NCI-H2196 (cell line): ENCODE results near the gene ADGRD1.

Experiments used
- DNase-seq: peaks from one replicate; lab custom pipeline; 2025; ENCODE audit not compliant: unreplicated experiment; lab: John Stamatoyannopoulos, UW

Gene ADGRD1

GRCh38 chr12:131142891-131143657 is 189.4 kb downstream of the ADGRD1 start:
- no peak for DNase-seq

- DNase-seq, result no peak
Observed at GRCh38 chr12:131146173-131146675, 192.5 kb downstream of the ADGRD1 start.

- DNase-seq, result no peak
Observed at GRCh38 chr12:131147293-131147692, 193.6 kb downstream of the ADGRD1 start.

GRCh38 chr12:131147894-131148293 is 194.2 kb downstream of the ADGRD1 start:
- no peak for DNase-seq

- DNase-seq, result no peak
Observed at GRCh38 chr12:131151558-131152345, 198.0 kb downstream of the ADGRD1 start.

- DNase-seq, result no peak
Observed at GRCh38 chr12:131152587-131152986, 198.9 kb downstream of the ADGRD1 start.

- DNase-seq, result no peak
Observed at GRCh38 chr12:131153016-131153415, 199.3 kb downstream of the ADGRD1 start.

GRCh38 chr12:131153956-131154355 is 200.2 kb downstream of the ADGRD1 start:
- no peak for DNase-seq

- DNase-seq, result no peak
Observed at GRCh38 chr12:131155131-131155530, 201.4 kb downstream of the ADGRD1 start.

GRCh38 chr12:131157743-131158142 is 204.0 kb downstream of the ADGRD1 start:
- DNase-seq, result no peak

GRCh38 chr12:131159660-131160059 is 206.0 kb downstream of the ADGRD1 start:
- DNase-seq, result no peak

- no peak for DNase-seq
Observed at GRCh38 chr12:131162113-131162512, 208.4 kb downstream of the ADGRD1 start.

- DNase-seq, result no peak
Observed at GRCh38 chr12:131163189-131163738, 209.6 kb downstream of the ADGRD1 start.

GRCh38 chr12:131164096-131164872 is 210.6 kb downstream of the ADGRD1 start:
- no peak for DNase-seq

- no peak for DNase-seq
Observed at GRCh38 chr12:131166717-131167116, 213.0 kb downstream of the ADGRD1 start.

GRCh38 chr12:131167334-131167733 is 213.6 kb downstream of the ADGRD1 start:
- peak; percentile 47 for DNase-seq

- no peak for DNase-seq
Observed at GRCh38 chr12:131171029-131171428, 217.3 kb downstream of the ADGRD1 start.

GRCh38 chr12:131174901-131175300 is 221.2 kb downstream of the ADGRD1 start:
- no peak for DNase-seq

- no peak for DNase-seq
Observed at GRCh38 chr12:131176266-131176665, 222.6 kb downstream of the ADGRD1 start.

GRCh38 chr12:131176926-131177325 is 223.2 kb downstream of the ADGRD1 start:
- DNase-seq, result no peak

- DNase-seq, result no peak
Observed at GRCh38 chr12:131177599-131177998, 223.9 kb downstream of the ADGRD1 start.
